Measurements from ENCODE around the gene ADGRV1. TPM values are rescaled to one million over a fixed set of nuclear protein-coding genes. Genes with fewer than 3 reads are reported as not detected.
"Not testable (repeated sequence)": the region's sequence is repeated elsewhere in the genome, so short reads cannot be mapped to it uniquely, and the experiment has no call there.

The ADGRV1 gene
- total and polyA plus RNA-seq, 7 donors, result 0.05 to 0.83 (median 0.11) TPM; not detected in 1

GRCh38 chr5:90682278-90682677 is 123.7 kb downstream of the ADGRV1 start:
- intact Hi-C loops (cut with DNase I), result no loop called here
- TF ChIP-seq CTCF (IDR thresholded peaks at IDR 0.05), result no peak
- 81 to 89% (median 81%) methylated on average over 2 of the region's 2 CpGs for WGBS, 3 donors
- DNase-seq (no peak), ATAC-seq (no peak)
- no peaks in the 10 kb centered on the region for H3K27me3 ChIP-seq (ENCODE audit: insufficient read depth in 3 of 3, low read length in 2 of 3)
- no peaks in the 10 kb centered on the region for H3K4me1 ChIP-seq
- H3K9me3 ChIP-seq, result no peaks in the 10 kb centered on the region
- H3K36me3 ChIP-seq (ENCODE audit: insufficient read depth in 1 of 2, low read depth in 1 of 2), result no peaks in the 10 kb centered on the region
- H3K27ac ChIP-seq, result no peak overlapping the region
- no peak overlapping the region for H3K4me3 ChIP-seq

GRCh38 chr5:90685425-90686022 is 126.9 kb downstream of the ADGRV1 start:
- DNase-seq (no peak), ATAC-seq (no peak)
- H3K4me3 ChIP-seq, result no peak overlapping the region
- no peaks in the 10 kb centered on the region for H3K4me1 ChIP-seq
- no peak overlapping the region for H3K27ac ChIP-seq
- TF ChIP-seq CTCF (IDR thresholded peaks at IDR 0.05), result no peak
- WGBS, 3 donors, result 85 to 92% (median 87%) methylated on average over 8 of the region's 8 CpGs
- intact Hi-C loops (cut with DNase I), result no loop called here
- H3K36me3 ChIP-seq (ENCODE audit: insufficient read depth in 1 of 2, low read depth in 1 of 2), result no peaks in the 10 kb centered on the region
- no peaks in the 10 kb centered on the region for H3K27me3 ChIP-seq (ENCODE audit: insufficient read depth in 3 of 3, low read length in 2 of 3)
- no peaks in the 10 kb centered on the region for H3K9me3 ChIP-seq

- H3K9me3 ChIP-seq; H3K27me3 ChIP-seq (ENCODE audit: insufficient read depth in 3 of 3, low read length in 2 of 3); H3K4me1 ChIP-seq; H3K36me3 ChIP-seq (ENCODE audit: insufficient read depth in 1 of 2, low read depth in 1 of 2); DNase-seq; intact Hi-C loops (cut with DNase I); H3K4me3 ChIP-seq; H3K27ac ChIP-seq; ATAC-seq: not testable (repeated sequence)
- WGBS, 3 donors, result 90 to 96% (median 92%) methylated on average over 2 of the region's 2 CpGs
Measured at GRCh38 chr5:90686363-90686762, 127.8 kb downstream of the ADGRV1 start.

GRCh38 chr5:90687458-90687857 is 128.9 kb downstream of the ADGRV1 start:
- H3K9me3 ChIP-seq; ATAC-seq; intact Hi-C loops (cut with DNase I); H3K4me3 ChIP-seq; H3K27ac ChIP-seq; H3K27me3 ChIP-seq (ENCODE audit: insufficient read depth in 3 of 3, low read length in 2 of 3); H3K4me1 ChIP-seq; H3K36me3 ChIP-seq (ENCODE audit: insufficient read depth in 1 of 2, low read depth in 1 of 2); DNase-seq: not testable (repeated sequence)
- 80 to 90% (median 85%) methylated on average over 2 of the region's 3 CpGs for WGBS, 3 donors

- DNase-seq (no peak), ATAC-seq (no peak)
- H3K4me3 ChIP-seq, result no peak overlapping the region
- H3K27me3 ChIP-seq (ENCODE audit: insufficient read depth in 3 of 3, low read length in 2 of 3), result no peaks in the 10 kb centered on the region
- 82 to 88% (median 85%) methylated on average over 2 of the region's 2 CpGs for WGBS, 3 donors
- H3K9me3 ChIP-seq, result no peaks in the 10 kb centered on the region
- intact Hi-C loops (cut with DNase I), result no loop called here
- H3K27ac ChIP-seq, result no peak overlapping the region
- H3K4me1 ChIP-seq, result no peaks in the 10 kb centered on the region
- no peak for TF ChIP-seq CTCF (IDR thresholded peaks at IDR 0.05)
- H3K36me3 ChIP-seq (ENCODE audit: insufficient read depth in 1 of 2, low read depth in 1 of 2), result no peaks in the 10 kb centered on the region
Measured at GRCh38 chr5:90689064-90689463, 130.5 kb downstream of the ADGRV1 start.

- DNase-seq, result no peak
- no peak for ATAC-seq
- H3K4me3 ChIP-seq, result no peak overlapping the region
- H3K27ac ChIP-seq, result no peak overlapping the region
- H3K27me3 ChIP-seq (ENCODE audit: insufficient read depth in 3 of 3, low read length in 2 of 3), result no peaks in the 10 kb centered on the region
- no peaks in the 10 kb centered on the region for H3K9me3 ChIP-seq
- no peak for TF ChIP-seq CTCF (IDR thresholded peaks at IDR 0.05)
- no peaks in the 10 kb centered on the region for H3K36me3 ChIP-seq (ENCODE audit: insufficient read depth in 1 of 2, low read depth in 1 of 2)
- intact Hi-C loops (cut with DNase I), result no loop called here
- no peaks in the 10 kb centered on the region for H3K4me1 ChIP-seq
Measured at GRCh38 chr5:90690307-90690706, 131.7 kb downstream of the ADGRV1 start.
